Osteocyte (in vitro differentiated cells): ENCODE results near the gene GPRIN2. TPM values are rescaled to one million over a fixed set of nuclear protein-coding genes. Genes with fewer than 3 reads are reported as not detected.
A peak's percentile ranks its signal among the peaks of the same experiment; 100 is the strongest.

Source experiments
- DNase-seq: peaks from one replicate; pipeline ENCODE4 v3.0.0; 2021; ENCODE audit warnings: mixed read lengths; ENCODE audit not compliant: unreplicated experiment; ENCODE audit errors: extremely low spot score
- H3K27ac Mint-ChIP-seq: one replicate; pipeline ENCODE4 v1.8.0; 2021; ENCODE audit warnings: mild to moderate bottlenecking, mixed read lengths; ENCODE audit not compliant: unreplicated experiment
- H3K27me3 Mint-ChIP-seq: one replicate; pipeline ENCODE4 v1.8.0; 2021; ENCODE audit warnings: mixed read lengths; ENCODE audit not compliant: unreplicated experiment
- H3K36me3 Mint-ChIP-seq: one replicate; pipeline ENCODE4 v1.8.0; 2021; ENCODE audit warnings: mixed read lengths; ENCODE audit not compliant: unreplicated experiment
- H3K4me1 Mint-ChIP-seq: one replicate; pipeline ENCODE4 v1.8.0; 2021; ENCODE audit warnings: mixed read lengths; ENCODE audit not compliant: unreplicated experiment
- H3K4me3 Mint-ChIP-seq: one replicate; pipeline ENCODE4 v1.8.0; 2021; ENCODE audit warnings: mild to moderate bottlenecking, moderate library complexity, mixed read lengths; ENCODE audit not compliant: unreplicated experiment
- H3K9me3 Mint-ChIP-seq: one replicate; pipeline ENCODE4 v1.8.0; 2021; ENCODE audit warnings: mixed read lengths; ENCODE audit not compliant: unreplicated experiment
- total RNA-seq: library from RNA; stranded (reverse); gene quantifications from 2 replicates; pipeline ENCODE4 v1.2.1, GENCODE V29; 2021
- TF ChIP-seq, protein P1 (sequence below): fragments of 200-600 bp; sonication (generic); IDR thresholded peaks from 2 replicates; pipeline ENCODE4 v1.5.0; 2021; ENCODE audit warnings: antibody characterized with exemption, mild to moderate bottlenecking, moderate library complexity

Gene GPRIN2
- total RNA-seq, 1 donor from 2014 or later: 2.5 TPM

DNA sequence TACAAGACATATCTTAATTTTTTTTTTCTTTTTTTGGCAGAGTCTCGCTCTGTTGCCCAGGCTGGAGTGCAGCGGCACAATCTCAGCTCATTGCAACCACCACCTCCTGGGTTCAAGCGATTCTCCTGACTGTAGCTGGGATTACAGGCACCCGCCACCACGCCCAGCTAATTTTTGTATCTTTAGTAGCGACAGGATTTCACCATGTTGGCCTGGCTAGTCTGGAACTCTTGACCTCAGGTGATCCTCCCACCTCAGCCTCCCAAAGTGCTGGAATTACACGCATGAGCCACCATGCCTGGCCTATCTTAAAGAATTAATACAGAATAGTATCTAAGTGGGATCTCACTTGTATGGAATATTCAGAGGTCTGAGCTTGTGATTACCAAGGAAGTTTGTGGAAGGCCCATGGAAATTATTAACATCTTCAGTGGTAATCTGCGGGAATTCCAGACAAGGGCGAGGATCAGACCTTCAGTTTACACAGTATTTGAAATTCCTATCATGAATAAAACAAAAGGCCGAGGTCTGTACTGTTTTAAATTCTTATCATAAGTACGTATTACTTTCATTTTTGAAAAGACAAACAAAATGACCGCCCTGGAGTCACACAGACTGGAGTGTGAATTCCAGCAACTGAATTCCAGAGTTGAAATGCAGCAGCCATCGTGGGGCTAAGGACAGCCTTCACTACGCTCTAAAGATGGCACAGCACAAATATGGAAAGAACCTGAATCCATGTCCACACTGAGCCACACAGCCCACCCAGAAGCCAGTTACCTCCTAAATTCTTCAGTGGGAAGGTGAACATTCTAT lies 16.7 kb downstream of the GPRIN2 start:
- Mint-ChIP-seq H3K36me3 (no peaks in the 10 kb centered on the region), H3K27me3 (no peaks in the 10 kb centered on the region), H3K4me3 (peak overlapping the region; percentile 48), H3K27ac (peak overlapping the region; percentile 97), H3K4me1 (peaks cover 32% of the 10 kb centered on the region), H3K9me3 (no peaks in the 10 kb centered on the region)
- TF ChIP-seq, protein P1, sequence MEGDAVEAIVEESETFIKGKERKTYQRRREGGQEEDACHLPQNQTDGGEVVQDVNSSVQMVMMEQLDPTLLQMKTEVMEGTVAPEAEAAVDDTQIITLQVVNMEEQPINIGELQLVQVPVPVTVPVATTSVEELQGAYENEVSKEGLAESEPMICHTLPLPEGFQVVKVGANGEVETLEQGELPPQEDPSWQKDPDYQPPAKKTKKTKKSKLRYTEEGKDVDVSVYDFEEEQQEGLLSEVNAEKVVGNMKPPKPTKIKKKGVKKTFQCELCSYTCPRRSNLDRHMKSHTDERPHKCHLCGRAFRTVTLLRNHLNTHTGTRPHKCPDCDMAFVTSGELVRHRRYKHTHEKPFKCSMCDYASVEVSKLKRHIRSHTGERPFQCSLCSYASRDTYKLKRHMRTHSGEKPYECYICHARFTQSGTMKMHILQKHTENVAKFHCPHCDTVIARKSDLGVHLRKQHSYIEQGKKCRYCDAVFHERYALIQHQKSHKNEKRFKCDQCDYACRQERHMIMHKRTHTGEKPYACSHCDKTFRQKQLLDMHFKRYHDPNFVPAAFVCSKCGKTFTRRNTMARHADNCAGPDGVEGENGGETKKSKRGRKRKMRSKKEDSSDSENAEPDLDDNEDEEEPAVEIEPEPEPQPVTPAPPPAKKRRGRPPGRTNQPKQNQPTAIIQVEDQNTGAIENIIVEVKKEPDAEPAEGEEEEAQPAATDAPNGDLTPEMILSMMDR: no peak
- no peak for DNase-seq

GRCh38 chr10:46538717-46539426 lies 17.6 kb downstream of the GPRIN2 start:
- no peaks in the 10 kb centered on the region for H3K27me3 Mint-ChIP-seq
- no peak overlapping the region for H3K4me3 Mint-ChIP-seq
- no peaks in the 10 kb centered on the region for H3K36me3 Mint-ChIP-seq
- TF ChIP-seq, protein P1: no peak
- no peak for DNase-seq
- peak overlapping the region; percentile 97 for H3K27ac Mint-ChIP-seq
- peaks cover 32% of the 10 kb centered on the region for H3K4me1 Mint-ChIP-seq
- no peaks in the 10 kb centered on the region for H3K9me3 Mint-ChIP-seq

- H3K4me3 Mint-ChIP-seq: no peak overlapping the region
- H3K27me3 Mint-ChIP-seq: no peaks in the 10 kb centered on the region
- H3K4me1 Mint-ChIP-seq: peaks cover 32% of the 10 kb centered on the region
- no peaks in the 10 kb centered on the region for H3K36me3 Mint-ChIP-seq
- H3K27ac Mint-ChIP-seq: no peak overlapping the region
- DNase-seq: no peak
- no peaks in the 10 kb centered on the region for H3K9me3 Mint-ChIP-seq
- TF ChIP-seq, protein P1: no peak
Measured at GRCh38 chr10:46538155-46538554, 18.3 kb downstream of the GPRIN2 start.

DNA sequence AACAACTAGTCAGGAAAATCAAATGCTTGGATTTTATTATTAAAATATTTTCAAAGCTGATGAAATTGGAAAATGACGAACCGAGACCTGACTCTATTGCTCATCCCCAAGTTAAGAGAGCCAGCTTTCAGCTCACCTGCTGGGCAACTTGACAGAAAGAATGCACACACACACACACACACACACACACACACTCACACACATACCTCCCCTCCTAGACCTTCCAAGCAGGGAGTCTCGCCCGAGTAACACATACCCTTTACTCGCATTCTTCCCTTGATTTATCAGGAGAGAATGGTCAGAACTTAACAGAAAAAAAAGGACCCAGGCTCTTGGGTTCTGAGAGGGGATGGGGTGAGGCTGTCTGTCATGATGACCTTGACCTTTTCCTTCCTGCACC lies 19.1 kb downstream of the GPRIN2 start:
- Mint-ChIP-seq H3K9me3 (no peaks in the 10 kb centered on the region), H3K27ac (no peak overlapping the region), H3K36me3 (no peaks in the 10 kb centered on the region), H3K4me3 (no peak overlapping the region), H3K4me1 (peaks cover 32% of the 10 kb centered on the region), H3K27me3 (no peaks in the 10 kb centered on the region)
- TF ChIP-seq, protein P1: no peak
- DNase-seq: no peak

DNA sequence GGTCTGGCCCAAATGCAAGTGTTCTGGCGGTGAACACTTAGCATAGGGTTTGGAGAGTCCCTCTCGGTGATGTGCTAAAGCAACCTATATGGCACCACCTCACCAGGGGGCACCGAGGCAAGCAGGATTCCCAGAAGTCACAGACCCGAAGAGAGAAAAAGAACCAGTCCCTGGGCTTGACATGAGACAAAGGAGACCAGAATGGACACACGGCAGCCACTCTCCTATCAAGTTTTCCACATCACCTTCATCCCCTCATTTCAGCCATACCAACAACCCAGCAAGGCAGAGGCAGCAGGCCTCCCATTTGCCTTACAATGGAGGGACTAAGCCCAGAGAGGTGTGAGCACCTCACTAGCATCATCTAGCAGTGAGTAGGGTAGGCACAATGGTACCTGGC lies 19.7 kb downstream of the GPRIN2 start:
- Mint-ChIP-seq H3K9me3 (no peaks in the 10 kb centered on the region), H3K27ac (no peak overlapping the region), H3K4me1 (peaks cover 31% of the 10 kb centered on the region), H3K27me3 (no peaks in the 10 kb centered on the region), H3K4me3 (no peak overlapping the region), H3K36me3 (no peaks in the 10 kb centered on the region)
- TF ChIP-seq, protein P1: no peak
- DNase-seq: no peak
